OCI-LY3 (cell line): ENCODE measurements around the gene FIGLA.

Experiments
- H2AFZ ChIP-seq: fragments of 200-600, 300-600 bp; shearing (Covaris generic); 2 replicates; pipeline ENCODE4 v1.6.0; 2014; ENCODE audit warnings: antibody characterized with exemption, low read depth, low read length
- H3K27ac ChIP-seq: fragments of 200-600, 300-600 bp; sonication (generic); 2 replicates; pipeline ENCODE4 v1.5.1; 2014; ENCODE audit warnings: mild to moderate bottlenecking, low read length, moderate library complexity, mixed read lengths
- H3K27me3 ChIP-seq: fragments of 200-600, 300-600 bp; sonication (generic); 2 replicates; pipeline ENCODE4 v1.6.1; 2014; ENCODE audit warnings: low read depth, low read length, mixed read lengths
- H3K36me3 ChIP-seq: fragments of 200-600, 300-600 bp; sonication (generic); replicated peaks from 2 replicates; pipeline ENCODE3; 2014; ENCODE audit warnings: low read depth, low read length, mixed read lengths
- H3K4me1 ChIP-seq: fragments of 300-600, 200-600 bp; sonication (generic); 2 replicates; pipeline ENCODE4 v1.6.1; 2014; ENCODE audit warnings: low read length, mixed read lengths
- H3K4me2 ChIP-seq: fragments of 200-600, 300-600 bp; sonication (generic); 2 replicates; pipeline ENCODE4 v1.6.1; 2014; ENCODE audit warnings: low read length, mixed read lengths
- H3K4me3 ChIP-seq: fragments of 300-600, 200-600 bp; sonication (generic); 2 replicates; pipeline ENCODE4 v1.5.1; 2014; ENCODE audit warnings: antibody characterized with exemption, mild to moderate bottlenecking, low read length, moderate library complexity
- H3K79me2 ChIP-seq: fragments of 300-600, 200-600 bp; shearing (Covaris generic); 2 replicates; pipeline ENCODE4 v1.6.1; 2014; ENCODE audit warnings: mild to moderate bottlenecking, low read length, mixed read lengths
- H3K9ac ChIP-seq: fragments of 300-600, 200-600 bp; shearing (Covaris generic); 2 replicates; pipeline ENCODE4 v1.6.0; 2014; ENCODE audit warnings: mild to moderate bottlenecking, low read length, moderate library complexity
- H3K9me3 ChIP-seq: fragments of 200-600, 300-600 bp; shearing (Covaris generic); 2 replicates; pipeline ENCODE4 v1.6.1; 2014; ENCODE audit warnings: low read length, mixed read lengths; ENCODE audit not compliant: insufficient read depth
- H4K20me1 ChIP-seq: fragments of 200-600, 300-600 bp; sonication (generic); 2 replicates; pipeline ENCODE4 v1.6.1; 2016; ENCODE audit warnings: low read length, mixed read lengths; ENCODE audit not compliant: insufficient read depth
- CTCF ChIP-seq: fragments of 200-600, 300-600 bp; sonication (generic); IDR thresholded peaks from 2 replicates; pipeline ENCODE4 v1.5.1; 2014; ENCODE audit warnings: antibody characterized with exemption, low read length, low read depth
- EZH2phosphoT487 ChIP-seq: fragments of 200-600 bp; shearing (Covaris generic); IDR thresholded peaks from 2 replicates; pipeline ENCODE4 v1.6.1; 2018; ENCODE audit warnings: antibody characterized with exemption, mixed run types, low read depth

FIGLA gene

DNA sequence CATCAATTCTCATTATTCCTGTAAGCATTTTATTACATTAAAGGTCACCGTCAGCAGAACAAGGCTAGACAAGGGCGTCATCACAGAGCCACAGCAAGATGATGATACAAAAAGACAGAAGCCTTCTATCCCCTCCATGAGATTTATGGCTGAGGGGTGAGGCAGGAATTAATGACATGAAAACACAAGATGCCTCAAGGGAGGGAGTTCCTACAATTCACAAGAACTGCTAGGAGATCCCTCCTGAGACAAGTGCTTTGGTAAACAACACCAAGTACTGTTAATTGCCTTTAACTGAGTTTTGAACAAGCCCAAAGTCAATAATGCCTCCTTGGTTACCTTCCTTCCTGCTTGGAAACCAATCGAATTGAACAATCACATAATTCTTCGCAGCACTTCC, 36.5 kb downstream of the FIGLA start:
- Histone ChIP-seq H3K9me3 (no peaks in the 10 kb centered on the region), H3K4me1 (no peaks in the 10 kb centered on the region), H3K79me2 (no peaks in the 10 kb centered on the region), H3K27ac (no peak overlapping the region), H4K20me1 (no peaks in the 10 kb centered on the region), H3K9ac (no peak overlapping the region), H3K4me2 (no peak overlapping the region), H2AFZ (no peak overlapping the region), H3K4me3 (no peak overlapping the region), H3K36me3 (no peaks in the 10 kb centered on the region), H3K27me3 (peaks cover 38% of the 10 kb centered on the region)
- TF ChIP-seq CTCF (no peak), EZH2phosphoT487 (no peak)

DNA sequence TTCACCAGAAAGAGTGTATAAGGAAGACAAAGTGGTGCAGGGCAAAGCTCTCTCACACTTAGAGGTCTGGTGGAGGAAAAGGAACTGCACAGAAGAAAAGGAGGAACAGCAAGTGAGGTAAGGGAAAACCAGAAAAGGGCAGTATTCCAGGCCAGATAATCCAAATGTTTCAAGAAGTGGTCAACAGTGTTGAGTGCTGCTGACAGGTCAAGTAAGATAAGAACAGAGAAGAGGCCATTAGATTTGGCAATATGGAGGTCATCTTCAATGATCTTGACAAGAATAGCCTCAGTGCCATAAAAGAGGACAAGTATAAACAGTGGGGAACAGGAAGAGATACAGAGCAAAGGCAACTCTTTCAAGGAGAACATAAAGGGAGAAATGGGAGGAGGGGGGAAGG, 37.4 kb downstream of the FIGLA start:
- H3K4me2 ChIP-seq: no peak overlapping the region
- H3K9ac ChIP-seq: no peak overlapping the region
- H4K20me1 ChIP-seq: no peaks in the 10 kb centered on the region

DNA sequence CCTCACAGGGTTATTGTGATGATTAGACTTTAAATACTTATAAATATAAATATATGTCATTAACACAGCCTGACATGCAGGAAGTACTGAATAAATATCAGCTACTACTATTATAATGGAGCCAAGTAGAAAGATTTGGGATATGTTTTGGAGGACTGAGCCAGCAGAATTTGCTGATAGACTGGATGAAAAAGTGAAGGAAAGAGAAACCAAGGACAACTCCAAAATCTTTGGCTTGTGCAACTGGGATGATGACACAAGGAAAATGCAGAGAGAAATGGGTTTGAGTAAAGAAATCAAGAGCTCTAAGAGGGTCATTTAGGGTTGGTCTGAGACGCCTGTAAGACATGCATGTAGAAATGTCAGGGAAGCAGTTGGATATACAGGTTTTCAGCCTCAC, 38.0 kb downstream of the FIGLA start:
- Histone ChIP-seq H3K27me3 (peaks cover 42% of the 10 kb centered on the region), H3K4me1 (no peaks in the 10 kb centered on the region), H3K79me2 (no peaks in the 10 kb centered on the region), H3K27ac (no peak overlapping the region), H2AFZ (no peak overlapping the region), H3K9ac (no peak overlapping the region), H3K36me3 (no peaks in the 10 kb centered on the region), H3K4me2 (no peak overlapping the region), H3K9me3 (no peaks in the 10 kb centered on the region), H4K20me1 (no peaks in the 10 kb centered on the region), H3K4me3 (no peak overlapping the region)
- TF ChIP-seq CTCF (no peak), EZH2phosphoT487 (no peak)

More for the DNA sequence above, 37.4 kb downstream of the FIGLA start:
- no peak for TF ChIP-seq CTCF
- TF ChIP-seq EZH2phosphoT487: no peak
- no peaks in the 10 kb centered on the region for H3K4me1 ChIP-seq
- H2AFZ ChIP-seq: no peak overlapping the region
- H3K36me3 ChIP-seq: no peaks in the 10 kb centered on the region
- no peaks in the 10 kb centered on the region for H3K79me2 ChIP-seq
- no peak overlapping the region for H3K27ac ChIP-seq
- H3K27me3 ChIP-seq: peaks cover 45% of the 10 kb centered on the region
- H3K9me3 ChIP-seq: no peaks in the 10 kb centered on the region
- no peak overlapping the region for H3K4me3 ChIP-seq

DNA sequence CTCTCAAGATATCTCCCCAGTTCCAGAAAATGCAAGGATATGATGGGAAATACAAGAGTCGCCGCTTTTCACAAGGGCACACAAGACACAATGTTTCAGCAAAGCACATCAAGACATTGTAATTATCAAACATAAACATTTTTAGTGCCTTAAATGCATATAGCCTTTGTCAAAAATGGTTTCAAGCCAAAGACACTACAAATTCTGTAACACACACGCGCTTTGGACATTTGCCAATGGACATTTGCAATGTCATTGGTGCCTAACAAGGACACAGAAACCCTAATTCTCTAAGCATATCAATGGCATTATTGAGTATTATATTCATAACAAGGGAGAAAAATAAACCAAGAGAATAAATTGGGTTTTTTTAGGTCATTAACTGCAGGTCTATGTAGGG, 38.6 kb downstream of the FIGLA start:
- H3K27ac ChIP-seq: no peak overlapping the region
- H3K4me3 ChIP-seq: no peak overlapping the region
- TF ChIP-seq CTCF: no peak
- TF ChIP-seq EZH2phosphoT487: no peak
- H4K20me1 ChIP-seq: no peaks in the 10 kb centered on the region
- H3K9ac ChIP-seq: no peak overlapping the region
- no peaks in the 10 kb centered on the region for H3K4me1 ChIP-seq
- H2AFZ ChIP-seq: no peak overlapping the region
- no peak overlapping the region for H3K4me2 ChIP-seq
- H3K27me3 ChIP-seq: peaks cover 42% of the 10 kb centered on the region
- no peaks in the 10 kb centered on the region for H3K79me2 ChIP-seq
- no peaks in the 10 kb centered on the region for H3K9me3 ChIP-seq
- no peaks in the 10 kb centered on the region for H3K36me3 ChIP-seq
